GM12878 (cell line): ENCODE measurements around the gene RBPJ. TPM values are rescaled to one million over a fixed set of nuclear protein-coding genes. Genes with fewer than 3 reads are reported as not detected.

Experiments
- ATF7 ChIP-seq: fragments of 450-650 bp; IDR thresholded peaks from 2 replicates; pipeline ENCODE4 v1.6.1; 2016; ENCODE audit warnings: low read depth, mild to moderate bottlenecking
- CHD4 ChIP-seq: fragments of 200-600 bp; sonication (generic); IDR thresholded peaks from 2 replicates; pipeline ENCODE4 v1.6.1; 2016; ENCODE audit warnings: mild to moderate bottlenecking
- EGR1 ChIP-seq, 2 experiments: IDR thresholded peaks; 1 replicate in 1 of 2; 2 replicates in 1 of 2; pipeline ENCODE4 v1.6.1; 2011 to 2012; ENCODE audit warnings: low read depth in 2 of 2, low read length in 2 of 2, borderline replicate concordance in 1 of 2, mild to moderate bottlenecking in 1 of 2, moderate library complexity in 1 of 2
- ETV6 ChIP-seq, 2 experiments: fragments of 450-650 bp in 1 of 2; IDR thresholded peaks in 1 of 2; conservative IDR thresholded peaks in 1 of 2; 2 replicates each; pipeline ENCODE4 v1.6.1; 2014; ENCODE audit warnings: antibody characterized with exemption in 1 of 2, borderline replicate concordance in 1 of 2, low read depth in 1 of 2, mild to moderate bottlenecking in 1 of 2, moderate library complexity in 1 of 2
- IKZF1 ChIP-seq: fragments of 450-650 bp; conservative IDR thresholded peaks from 2 replicates; pipeline ENCODE4 v1.6.1; 2017; ENCODE audit warnings: antibody characterized with exemption, mild to moderate bottlenecking
- KLF5 ChIP-seq: fragments of 450-650 bp; IDR thresholded peaks from 2 replicates; pipeline ENCODE4 v1.6.1; 2014; ENCODE audit warnings: mild to moderate bottlenecking; ENCODE audit not compliant: partially characterized antibody
- NR2C1 ChIP-seq: fragments of 450-650 bp; IDR thresholded peaks from 2 replicates; pipeline ENCODE4 v1.6.1; 2017; ENCODE audit warnings: antibody characterized with exemption, mild to moderate bottlenecking, moderate library complexity
- PML ChIP-seq: IDR thresholded peaks from 2 replicates; pipeline ENCODE4 v1.6.1; 2012; ENCODE audit warnings: low read length, inconsistent platforms
- POLR2AphosphoS2 ChIP-seq: IDR thresholded peaks from 2 replicates; pipeline ENCODE4 v1.6.1; 2011; ENCODE audit warnings: low read depth, mild to moderate bottlenecking, low read length, improper control_type of control experiment, moderate library complexity
- RFX5 ChIP-seq: IDR thresholded peaks from 2 replicates; pipeline ENCODE4 v1.6.1; 2011; ENCODE audit warnings: low read depth, low read length, improper control_type of control experiment
- SPI1 ChIP-seq: IDR thresholded peaks from 2 replicates; pipeline ENCODE4 v1.6.1; 2011; ENCODE audit warnings: low read depth, mild to moderate bottlenecking, low read length, moderate library complexity, borderline replicate concordance; ENCODE audit not compliant: insufficient read depth
- WRNIP1 ChIP-seq: IDR thresholded peaks from 2 replicates; pipeline ENCODE4 v1.6.1; 2011; ENCODE audit warnings: low read depth, low read length, improper control_type of control experiment, borderline replicate concordance
- YBX1 ChIP-seq: fragments of 450-650 bp; IDR thresholded peaks from 2 replicates; pipeline ENCODE4 v1.6.1; 2016; ENCODE audit warnings: antibody characterized with exemption
- ZNF217 ChIP-seq: fragments of 450-650 bp; IDR thresholded peaks from 2 replicates; pipeline ENCODE4 v1.6.1; 2017; ENCODE audit warnings: antibody characterized with exemption, mild to moderate bottlenecking
- polyA plus RNA-seq, 11 experiments: library from polyadenylated mRNA; depleted of rRNA in 4 of 11; unstranded in 6 of 11; stranded (reverse) in 5 of 11; fragments of >200 nt; fragmentation: Nextera tagmentation in 4 of 11; fragmentation: Illumina TruSeq in 1 of 11; extraction: Ambion mirVana in 4 of 11; extraction: Trizol in 1 of 11; gene quantifications; 1 replicate in 1 of 11; 2 replicates in 10 of 11; pipeline versions ENCODE4 v1.2.1 to v1.2.3, GENCODE V29; 2011 to 2016; ENCODE audit warnings: inconsistent platforms in 2 of 11, missing spikeins in 2 of 11, low read depth in 1 of 11
- total RNA-seq, 4 experiments: library from RNA; depleted of rRNA in 3 of 4; stranded (reverse); fragments of >200 nt in 3 of 4; fragmentation: Illumina TruSeq in 1 of 4; extraction: Trizol in 1 of 4; gene quantifications; 2 replicates each; pipeline versions ENCODE4 v1.2.1 to v1.2.3, GENCODE V29; 2013 to 2021
- TF ChIP-seq, protein P1 (sequence below): fragments of 450-650 bp; IDR thresholded peaks from 2 replicates; pipeline ENCODE4 v1.6.1; 2016; ENCODE audit warnings: mild to moderate bottlenecking, moderate library complexity, borderline replicate concordance
- TF ChIP-seq, protein P2 (sequence below): IDR thresholded peaks from 2 replicates; pipeline ENCODE4 v1.6.1; 2011; ENCODE audit warnings: low read depth, low read length, improper control_type of control experiment, borderline replicate concordance
- TF ChIP-seq, protein P3 (sequence below): fragments of 450-650 bp; IDR thresholded peaks from 2 replicates; pipeline ENCODE4 v1.6.1; 2017; ENCODE audit warnings: mild to moderate bottlenecking, low read depth, inconsistent platforms; ENCODE audit not compliant: poor library complexity, severe bottlenecking
- TF ChIP-seq, protein P4 (sequence below): fragments of 450-650 bp; IDR thresholded peaks from 2 replicates; pipeline ENCODE4 v1.6.1; 2016; ENCODE audit warnings: mild to moderate bottlenecking
- TF ChIP-seq, protein P5 (sequence below): fragments of 450-650 bp; IDR thresholded peaks from 2 replicates; pipeline ENCODE4 v1.6.1; 2016; ENCODE audit warnings: mild to moderate bottlenecking

RBPJ gene
- total and polyA plus RNA-seq, 10 of the 15 experiments (the other 5 are each of a cell fraction or from before 2014, with no cell fraction given), result 24.5 to 87.6 (median 41.6) TPM

DNA sequence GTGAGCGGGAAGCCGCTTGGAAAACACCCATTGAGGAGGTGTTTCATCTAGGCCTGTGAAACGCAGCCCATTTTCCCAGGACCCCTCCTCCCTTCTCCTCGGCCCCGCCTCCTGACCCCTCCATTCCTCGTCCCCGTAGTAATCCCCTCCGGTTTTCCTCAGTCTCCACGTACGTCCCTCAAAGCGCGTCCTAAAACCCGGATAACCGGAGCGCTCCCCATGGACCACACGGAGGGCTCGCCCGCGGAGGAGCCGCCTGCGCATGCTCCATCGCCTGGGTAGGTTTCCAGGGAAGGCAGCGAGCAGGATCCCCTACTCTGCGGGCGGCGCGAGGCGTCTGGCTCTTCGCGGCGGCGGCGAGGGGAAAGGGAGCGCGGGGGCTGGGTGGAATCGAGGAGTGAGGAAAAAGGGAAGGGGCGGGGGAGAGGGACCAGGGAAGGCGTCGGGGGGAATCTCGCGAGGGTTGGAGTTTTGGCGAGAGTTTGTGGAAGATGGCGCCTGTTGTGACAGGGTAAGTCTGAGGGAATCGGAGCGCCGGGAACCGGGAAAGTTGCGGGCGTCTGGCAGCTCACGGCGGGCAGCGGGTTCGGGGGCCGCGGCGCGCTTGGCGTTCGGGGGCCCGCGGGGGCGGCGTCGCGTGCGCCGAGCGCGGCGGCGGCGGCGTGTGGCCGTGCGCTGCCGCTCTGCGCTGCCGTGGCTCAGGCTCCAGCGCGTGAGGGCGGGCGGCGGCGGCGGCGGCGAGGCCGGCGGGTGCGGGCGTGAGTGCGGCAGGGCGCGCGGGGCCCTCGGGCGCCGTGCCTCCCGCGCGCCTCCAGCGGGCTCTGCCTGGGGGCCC is at the start of gene RBPJ (continued):
- TF ChIP-seq NR2C1 (peak; percentile 23; the same call in 1 of the 2 replicates), IKZF1 (peak; percentile 95), EGR1 (IDR thresholded peaks at IDR 0.05; ENCODE audit: borderline replicate concordance in 1 of 2, low read depth in 2 of 2, low read length in 2 of 2) (peak in 1 of 2 experiments; percentile 56; a peak in 1 of 3 replicates), ZNF217 (no peak), RFX5 (no peak), ETV6 (conservative IDR thresholded peaks at IDR 0.05 in 1 of 2, IDR thresholded peaks at IDR 0.05 in 1 of 2; ENCODE audit: borderline replicate concordance in 1 of 2, low read depth in 1 of 2) (no peak), WRNIP1 (no peak), YBX1 (no peak), PML (peak; percentile 74; the same call in 1 of the 2 replicates), SPI1 (peak; percentile 37; the same call in 1 of the 2 replicates), ATF7 (peak; percentile 70), CHD4 (no peak), KLF5 (no peak), POLR2AphosphoS2 (no peak)
- TF ChIP-seq, protein P1, sequence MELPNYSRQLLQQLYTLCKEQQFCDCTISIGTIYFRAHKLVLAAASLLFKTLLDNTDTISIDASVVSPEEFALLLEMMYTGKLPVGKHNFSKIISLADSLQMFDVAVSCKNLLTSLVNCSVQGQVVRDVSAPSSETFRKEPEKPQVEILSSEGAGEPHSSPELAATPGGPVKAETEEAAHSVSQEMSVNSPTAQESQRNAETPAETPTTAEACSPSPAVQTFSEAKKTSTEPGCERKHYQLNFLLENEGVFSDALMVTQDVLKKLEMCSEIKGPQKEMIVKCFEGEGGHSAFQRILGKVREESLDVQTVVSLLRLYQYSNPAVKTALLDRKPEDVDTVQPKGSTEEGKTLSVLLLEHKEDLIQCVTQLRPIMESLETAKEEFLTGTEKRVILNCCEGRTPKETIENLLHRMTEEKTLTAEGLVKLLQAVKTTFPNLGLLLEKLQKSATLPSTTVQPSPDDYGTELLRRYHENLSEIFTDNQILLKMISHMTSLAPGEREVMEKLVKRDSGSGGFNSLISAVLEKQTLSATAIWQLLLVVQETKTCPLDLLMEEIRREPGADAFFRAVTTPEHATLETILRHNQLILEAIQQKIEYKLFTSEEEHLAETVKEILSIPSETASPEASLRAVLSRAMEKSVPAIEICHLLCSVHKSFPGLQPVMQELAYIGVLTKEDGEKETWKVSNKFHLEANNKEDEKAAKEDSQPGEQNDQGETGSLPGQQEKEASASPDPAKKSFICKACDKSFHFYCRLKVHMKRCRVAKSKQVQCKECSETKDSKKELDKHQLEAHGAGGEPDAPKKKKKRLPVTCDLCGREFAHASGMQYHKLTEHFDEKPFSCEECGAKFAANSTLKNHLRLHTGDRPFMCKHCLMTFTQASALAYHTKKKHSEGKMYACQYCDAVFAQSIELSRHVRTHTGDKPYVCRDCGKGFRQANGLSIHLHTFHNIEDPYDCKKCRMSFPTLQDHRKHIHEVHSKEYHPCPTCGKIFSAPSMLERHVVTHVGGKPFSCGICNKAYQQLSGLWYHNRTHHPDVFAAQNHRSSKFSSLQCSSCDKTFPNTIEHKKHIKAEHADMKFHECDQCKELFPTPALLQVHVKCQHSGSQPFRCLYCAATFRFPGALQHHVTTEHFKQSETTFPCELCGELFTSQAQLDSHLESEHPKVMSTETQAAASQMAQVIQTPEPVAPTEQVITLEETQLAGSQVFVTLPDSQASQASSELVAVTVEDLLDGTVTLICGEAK, result peak; percentile 58
- TF ChIP-seq, protein P2, sequence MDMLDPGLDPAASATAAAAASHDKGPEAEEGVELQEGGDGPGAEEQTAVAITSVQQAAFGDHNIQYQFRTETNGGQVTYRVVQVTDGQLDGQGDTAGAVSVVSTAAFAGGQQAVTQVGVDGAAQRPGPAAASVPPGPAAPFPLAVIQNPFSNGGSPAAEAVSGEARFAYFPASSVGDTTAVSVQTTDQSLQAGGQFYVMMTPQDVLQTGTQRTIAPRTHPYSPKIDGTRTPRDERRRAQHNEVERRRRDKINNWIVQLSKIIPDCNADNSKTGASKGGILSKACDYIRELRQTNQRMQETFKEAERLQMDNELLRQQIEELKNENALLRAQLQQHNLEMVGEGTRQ, result no peak
- TF ChIP-seq, protein P3, sequence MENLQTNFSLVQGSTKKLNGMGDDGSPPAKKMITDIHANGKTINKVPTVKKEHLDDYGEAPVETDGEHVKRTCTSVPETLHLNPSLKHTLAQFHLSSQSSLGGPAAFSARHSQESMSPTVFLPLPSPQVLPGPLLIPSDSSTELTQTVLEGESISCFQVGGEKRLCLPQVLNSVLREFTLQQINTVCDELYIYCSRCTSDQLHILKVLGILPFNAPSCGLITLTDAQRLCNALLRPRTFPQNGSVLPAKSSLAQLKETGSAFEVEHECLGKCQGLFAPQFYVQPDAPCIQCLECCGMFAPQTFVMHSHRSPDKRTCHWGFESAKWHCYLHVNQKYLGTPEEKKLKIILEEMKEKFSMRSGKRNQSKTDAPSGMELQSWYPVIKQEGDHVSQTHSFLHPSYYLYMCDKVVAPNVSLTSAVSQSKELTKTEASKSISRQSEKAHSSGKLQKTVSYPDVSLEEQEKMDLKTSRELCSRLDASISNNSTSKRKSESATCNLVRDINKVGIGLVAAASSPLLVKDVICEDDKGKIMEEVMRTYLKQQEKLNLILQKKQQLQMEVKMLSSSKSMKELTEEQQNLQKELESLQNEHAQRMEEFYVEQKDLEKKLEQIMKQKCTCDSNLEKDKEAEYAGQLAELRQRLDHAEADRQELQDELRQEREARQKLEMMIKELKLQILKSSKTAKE, result peak; percentile 60
- TF ChIP-seq, protein P4, sequence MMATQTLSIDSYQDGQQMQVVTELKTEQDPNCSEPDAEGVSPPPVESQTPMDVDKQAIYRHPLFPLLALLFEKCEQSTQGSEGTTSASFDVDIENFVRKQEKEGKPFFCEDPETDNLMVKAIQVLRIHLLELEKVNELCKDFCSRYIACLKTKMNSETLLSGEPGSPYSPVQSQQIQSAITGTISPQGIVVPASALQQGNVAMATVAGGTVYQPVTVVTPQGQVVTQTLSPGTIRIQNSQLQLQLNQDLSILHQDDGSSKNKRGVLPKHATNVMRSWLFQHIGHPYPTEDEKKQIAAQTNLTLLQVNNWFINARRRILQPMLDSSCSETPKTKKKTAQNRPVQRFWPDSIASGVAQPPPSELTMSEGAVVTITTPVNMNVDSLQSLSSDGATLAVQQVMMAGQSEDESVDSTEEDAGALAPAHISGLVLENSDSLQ, result peak; percentile 60; the same call in 1 of the 2 replicates
- TF ChIP-seq, protein P5, sequence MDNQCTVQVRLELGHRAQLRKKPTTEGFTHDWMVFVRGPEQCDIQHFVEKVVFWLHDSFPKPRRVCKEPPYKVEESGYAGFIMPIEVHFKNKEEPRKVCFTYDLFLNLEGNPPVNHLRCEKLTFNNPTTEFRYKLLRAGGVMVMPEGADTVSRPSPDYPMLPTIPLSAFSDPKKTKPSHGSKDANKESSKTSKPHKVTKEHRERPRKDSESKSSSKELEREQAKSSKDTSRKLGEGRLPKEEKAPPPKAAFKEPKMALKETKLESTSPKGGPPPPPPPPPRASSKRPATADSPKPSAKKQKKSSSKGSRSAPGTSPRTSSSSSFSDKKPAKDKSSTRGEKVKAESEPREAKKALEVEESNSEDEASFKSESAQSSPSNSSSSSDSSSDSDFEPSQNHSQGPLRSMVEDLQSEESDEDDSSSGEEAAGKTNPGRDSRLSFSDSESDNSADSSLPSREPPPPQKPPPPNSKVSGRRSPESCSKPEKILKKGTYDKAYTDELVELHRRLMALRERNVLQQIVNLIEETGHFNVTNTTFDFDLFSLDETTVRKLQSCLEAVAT, result peak; percentile 76
